Thyroid gland (tissue), 4 donors: ENCODE measurements around the gene SLAMF7.

Experiments used
- CTCF ChIP-seq, 6 experiments: fragments of 200-600 bp in 3 of 6; fragments of 450-650 bp in 3 of 6; sonication (generic) in 3 of 6; IDR thresholded peaks; one replicate each; pipeline ENCODE4 v1.5.1; 2016 to 2019; ENCODE audit warnings: antibody characterized with exemption in 6 of 6, mild to moderate bottlenecking in 2 of 6, inconsistent platforms in 1 of 6, moderate library complexity in 1 of 6
- POLR2A ChIP-seq, 2 donors: fragments of 450-650 bp; IDR thresholded peaks; one replicate each; pipeline ENCODE4 v1.6.1; 2017; ENCODE audit warnings: antibody characterized with exemption in 2 of 2, mild to moderate bottlenecking in 2 of 2, moderate library complexity in 1 of 2

- TF ChIP-seq POLR2A (IDR thresholded peaks at IDR 0.05) (no peak), CTCF (IDR thresholded peaks at IDR 0.05) (no peak)
These were observed 3.5 kb downstream of the SLAMF7 start for GRCh38 chr1:160742428-160743127.
